HepG2 (cell line): ENCODE results near the gene SAMD8. TPM values are rescaled to one million over a fixed set of nuclear protein-coding genes. Genes with fewer than 3 reads are reported as not detected.
A peak's percentile ranks its signal among the peaks of the same experiment; 100 is the strongest.

Experiments used
- ARID4A ChIP-seq: sonication (generic); formaldehyde crosslinking; IDR thresholded peaks from 2 replicates; pipeline ENCODE4 v1.5.0; 2020; ENCODE audit warnings: mild to moderate bottlenecking, missing genetic modification reagents, borderline replicate concordance
- ARNTL ChIP-seq: sonication (generic); formaldehyde crosslinking; IDR thresholded peaks from 2 replicates; pipeline ENCODE4 v1.4.0; 2020; ENCODE audit warnings: mild to moderate bottlenecking, missing genetic modification reagents
- ATM ChIP-seq: fragments of 450-650 bp; IDR thresholded peaks from 2 replicates; pipeline ENCODE4 v1.7.1; 2017; ENCODE audit warnings: mild to moderate bottlenecking, borderline replicate concordance
- E2F1 ChIP-seq: sonication (generic); formaldehyde crosslinking; IDR thresholded peaks from 2 replicates; pipeline ENCODE4 v1.5.0; 2020; ENCODE audit warnings: missing genetic modification reagents
- HDAC2 ChIP-seq: sonication (generic); formaldehyde crosslinking; IDR thresholded peaks from 2 replicates; pipeline ENCODE4 v1.4.0; 2020; ENCODE audit warnings: missing genetic modification reagents
- LBX2 ChIP-seq: sonication (generic); formaldehyde crosslinking; IDR thresholded peaks from 2 replicates; pipeline ENCODE4 v1.5.0; 2020; ENCODE audit warnings: missing genetic modification reagents, mild to moderate bottlenecking, borderline replicate concordance
- NCOA2 ChIP-seq: sonication (generic); formaldehyde crosslinking; IDR thresholded peaks from 2 replicates; pipeline ENCODE4 v1.8.0; 2022; ENCODE audit warnings: inconsistent platforms
- POLR2AphosphoS2 ChIP-seq: IDR thresholded peaks from 2 replicates; pipeline ENCODE4 v1.6.1; 2011; ENCODE audit warnings: low read depth, low read length, improper control_type of control experiment
- SMAD9 ChIP-seq: sonication (generic); formaldehyde crosslinking; IDR thresholded peaks from 2 replicates; pipeline ENCODE4 v1.5.1; 2020; ENCODE audit warnings: mild to moderate bottlenecking, missing genetic modification reagents
- TAF15 ChIP-seq: fragments of 200-400 bp; formaldehyde crosslinking; IDR thresholded peaks from one replicate; pipeline ENCODE4 v1.6.1; 2018; ENCODE audit warnings: mild to moderate bottlenecking, low read depth, low read length; ENCODE audit not compliant: poor library complexity, severe bottlenecking
- TCF7L2 ChIP-seq: IDR thresholded peaks from 2 replicates; pipeline ENCODE4 v1.6.1; 2011; ENCODE audit warnings: mild to moderate bottlenecking, low read depth, low read length, moderate library complexity
- YEATS2 ChIP-seq: sonication (generic); formaldehyde crosslinking; IDR thresholded peaks from 2 replicates; pipeline ENCODE4 v1.4.0; 2020; ENCODE audit warnings: missing genetic modification reagents, borderline replicate concordance
- ZBTB34 ChIP-seq: sonication (generic); formaldehyde crosslinking; IDR thresholded peaks from 2 replicates; pipeline ENCODE4 v1.8.0; 2022; ENCODE audit warnings: mild to moderate bottlenecking, missing genetic modification reagents
- ZNF12 ChIP-seq: sonication (generic); formaldehyde crosslinking; IDR thresholded peaks from 2 replicates; pipeline ENCODE4 v1.5.0; 2020; ENCODE audit warnings: missing genetic modification reagents
- ZNF230 ChIP-seq: sonication (generic); formaldehyde crosslinking; IDR thresholded peaks from 2 replicates; pipeline ENCODE4 v1.4.0; 2020; ENCODE audit warnings: mild to moderate bottlenecking, missing genetic modification reagents
- ZNF350 ChIP-seq: sonication (generic); formaldehyde crosslinking; IDR thresholded peaks from 2 replicates; pipeline ENCODE4 v1.4.0; 2020; ENCODE audit warnings: mild to moderate bottlenecking, low read depth, missing genetic modification reagents, borderline replicate concordance
- ZNF503 ChIP-seq: sonication (generic); formaldehyde crosslinking; IDR thresholded peaks from 2 replicates; pipeline ENCODE4 v1.4.0; 2020; ENCODE audit warnings: missing genetic modification reagents
- ZNF576 ChIP-seq: sonication (generic); formaldehyde crosslinking; IDR thresholded peaks from 2 replicates; pipeline ENCODE4 v1.4.0; 2020; ENCODE audit warnings: mild to moderate bottlenecking, missing genetic modification reagents
- ZNF660 ChIP-seq: sonication (generic); formaldehyde crosslinking; IDR thresholded peaks from 2 replicates; pipeline ENCODE4 v1.5.1; 2020; ENCODE audit warnings: mild to moderate bottlenecking, low read depth, missing genetic modification reagents, borderline replicate concordance
- ZNF678 ChIP-seq: sonication (generic); formaldehyde crosslinking; IDR thresholded peaks from 2 replicates; pipeline ENCODE4 v1.4.0; 2020; ENCODE audit warnings: mild to moderate bottlenecking, missing genetic modification reagents
- ZNF709 ChIP-seq: sonication (generic); formaldehyde crosslinking; IDR thresholded peaks from 2 replicates; pipeline ENCODE4 v1.5.0; 2020; ENCODE audit warnings: mild to moderate bottlenecking, missing genetic modification reagents
- polyA plus RNA-seq, 8 experiments: library from polyadenylated mRNA; depleted of rRNA in 3 of 8; stranded (reverse) in 7 of 8; unstranded in 1 of 8; fragments of >200 nt; fragmentation: Illumina TruSeq in 4 of 8; extraction: Trizol in 4 of 8; gene quantifications; 2 replicates each; pipeline versions ENCODE4 v1.2.1 to v1.2.3, GENCODE V29; 2011 to 2016; ENCODE audit warnings: low read depth in 4 of 8, missing spikeins in 1 of 8, mixed read lengths in 1 of 8; ENCODE audit not compliant: insufficient read depth in 1 of 8
- total RNA-seq, 5 experiments: library from RNA; depleted of rRNA; stranded (reverse); fragments of >200 nt; fragmentation: Illumina TruSeq; extraction: Trizol; gene quantifications; 2 replicates each; pipeline ENCODE4 v1.2.3, GENCODE V29; 2016; ENCODE audit warnings: low read depth in 1 of 5

SAMD8 gene
- total and polyA plus RNA-seq, 2 of the 13 experiments (the other 11 are each of a cell fraction or from before 2014, with no cell fraction given): 10.4 to 13.2 TPM

GRCh38 chr10:75111365-75111906 lies at the start of gene SAMD8 (continued):
- TF ChIP-seq ZNF503 (CRISPR knock-in tag): peak; percentile 14; the same call in 1 of the 2 replicates
- TF ChIP-seq SMAD9: no peak
- TF ChIP-seq ZNF12: no peak
- no peak for TF ChIP-seq ATM
- TF ChIP-seq ZNF576 (CRISPR knock-in tag): no peak
- no peak for TF ChIP-seq E2F1
- peak; percentile 81; the same call in 1 of the 2 replicates for TF ChIP-seq ZNF678 (CRISPR knock-in tag)
- no peak for TF ChIP-seq TCF7L2
- TF ChIP-seq ZBTB34 (CRISPR knock-in tag): no peak
- no peak for TF ChIP-seq ZNF350
- TF ChIP-seq HDAC2 (CRISPR knock-in tag): no peak
- TF ChIP-seq TAF15: no peak
- TF ChIP-seq ZNF230 (CRISPR knock-in tag): peak; percentile 42; the same call in 1 of the 2 replicates
- no peak for TF ChIP-seq ARNTL (CRISPR knock-in tag)
- TF ChIP-seq NCOA2: no peak
- no peak for TF ChIP-seq ZNF660 (CRISPR knock-in tag)
- no peak for TF ChIP-seq LBX2 (CRISPR knock-in tag)
- TF ChIP-seq ZNF709: no peak
- peak; percentile 74; the same call in 1 of the 2 replicates for TF ChIP-seq ARID4A
- no peak for TF ChIP-seq POLR2AphosphoS2
- no peak for TF ChIP-seq YEATS2 (CRISPR knock-in tag)
